RWPE1 (cell line): ENCODE data around the gene GALR1.

ENCODE experiments used
- CTCF ChIA-PET: fragments of 350-600 bp; sonication (Branson Sonifier 250); formaldehyde crosslinking; extraction: SDS; loops from one replicate; lab custom pipeline; 2021; lab: Yijun Ruan, JAX
- POLR2A ChIA-PET: fragments of 400-600 bp; formaldehyde crosslinking; extraction: SDS; loops from one replicate; lab custom pipeline; 2020; ENCODE audit warnings: antibody characterized with exemption; ENCODE audit not compliant: low non-redundant PET; lab: Yijun Ruan, JAX
- DNase-seq: peaks from one replicate; pipeline ENCODE4 v3.0.0; 2012; ENCODE audit warnings: low spot score
- H3K27ac ChIP-seq: fragments of 450-650 bp; 2 replicates; pipeline ENCODE4 v1.5.1; 2017
- TF ChIP-seq, protein P1 (sequence below): fragments of 450-650 bp; conservative IDR thresholded peaks from 2 replicates; pipeline ENCODE4 v1.5.1; 2017; ENCODE audit warnings: low read depth, mild to moderate bottlenecking

GALR1 gene

DNA sequence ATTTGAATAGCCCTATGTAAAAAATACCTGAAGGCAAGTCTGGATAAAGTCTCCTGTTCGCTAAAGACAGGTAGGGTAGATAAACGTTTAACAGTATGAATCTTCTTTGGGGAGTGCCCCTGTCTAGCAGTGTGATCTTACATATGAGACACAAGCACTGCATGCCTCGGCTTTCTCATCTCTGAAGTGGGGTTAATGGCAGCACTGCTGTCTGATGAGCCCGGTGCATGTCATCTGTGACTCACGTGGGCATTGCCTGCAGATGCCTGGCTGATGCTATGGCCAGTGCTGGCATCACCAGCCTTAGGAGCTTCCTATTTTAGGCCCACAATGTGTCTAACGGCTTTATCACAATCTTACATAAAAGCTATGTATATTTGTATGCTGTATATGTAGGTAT is 50.1 kb downstream of the GALR1 start:
- POLR2A ChIA-PET = no interaction called here
- no peak overlapping the region for H3K27ac ChIP-seq
- DNase-seq = no peak
- CTCF ChIA-PET = no interaction called here
- TF ChIP-seq, protein P1, sequence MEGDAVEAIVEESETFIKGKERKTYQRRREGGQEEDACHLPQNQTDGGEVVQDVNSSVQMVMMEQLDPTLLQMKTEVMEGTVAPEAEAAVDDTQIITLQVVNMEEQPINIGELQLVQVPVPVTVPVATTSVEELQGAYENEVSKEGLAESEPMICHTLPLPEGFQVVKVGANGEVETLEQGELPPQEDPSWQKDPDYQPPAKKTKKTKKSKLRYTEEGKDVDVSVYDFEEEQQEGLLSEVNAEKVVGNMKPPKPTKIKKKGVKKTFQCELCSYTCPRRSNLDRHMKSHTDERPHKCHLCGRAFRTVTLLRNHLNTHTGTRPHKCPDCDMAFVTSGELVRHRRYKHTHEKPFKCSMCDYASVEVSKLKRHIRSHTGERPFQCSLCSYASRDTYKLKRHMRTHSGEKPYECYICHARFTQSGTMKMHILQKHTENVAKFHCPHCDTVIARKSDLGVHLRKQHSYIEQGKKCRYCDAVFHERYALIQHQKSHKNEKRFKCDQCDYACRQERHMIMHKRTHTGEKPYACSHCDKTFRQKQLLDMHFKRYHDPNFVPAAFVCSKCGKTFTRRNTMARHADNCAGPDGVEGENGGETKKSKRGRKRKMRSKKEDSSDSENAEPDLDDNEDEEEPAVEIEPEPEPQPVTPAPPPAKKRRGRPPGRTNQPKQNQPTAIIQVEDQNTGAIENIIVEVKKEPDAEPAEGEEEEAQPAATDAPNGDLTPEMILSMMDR = no peak

DNA sequence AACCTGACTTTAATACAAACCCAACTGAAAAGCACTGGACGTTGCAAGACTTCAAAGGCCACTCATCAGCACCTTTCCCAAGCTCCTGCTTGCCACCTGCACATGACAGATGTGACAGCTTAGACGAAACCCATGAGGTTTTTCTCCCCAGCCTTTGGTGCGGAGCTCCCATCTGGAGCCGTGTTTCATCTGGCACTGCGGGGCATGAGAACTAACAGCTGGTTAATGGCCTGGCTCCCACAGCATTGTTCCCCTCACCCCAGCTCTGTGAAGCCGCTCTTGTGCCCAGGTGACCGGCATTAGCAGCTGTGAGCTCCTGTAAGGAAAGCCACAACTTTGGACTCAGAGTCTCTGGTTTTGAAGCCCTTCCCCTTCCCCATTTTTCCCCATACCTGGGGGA is 50.9 kb downstream of the GALR1 start:
- no peak overlapping the region for H3K27ac ChIP-seq
- DNase-seq = no peak
- POLR2A ChIA-PET = no interaction called here
- TF ChIP-seq, protein P1 = no peak
- CTCF ChIA-PET = interaction anchor here (0.5 kb wide), 1 partner anchor 52 kb away, joined by 3 read pairs; no protein-coding TSS in a partner anchor

DNA sequence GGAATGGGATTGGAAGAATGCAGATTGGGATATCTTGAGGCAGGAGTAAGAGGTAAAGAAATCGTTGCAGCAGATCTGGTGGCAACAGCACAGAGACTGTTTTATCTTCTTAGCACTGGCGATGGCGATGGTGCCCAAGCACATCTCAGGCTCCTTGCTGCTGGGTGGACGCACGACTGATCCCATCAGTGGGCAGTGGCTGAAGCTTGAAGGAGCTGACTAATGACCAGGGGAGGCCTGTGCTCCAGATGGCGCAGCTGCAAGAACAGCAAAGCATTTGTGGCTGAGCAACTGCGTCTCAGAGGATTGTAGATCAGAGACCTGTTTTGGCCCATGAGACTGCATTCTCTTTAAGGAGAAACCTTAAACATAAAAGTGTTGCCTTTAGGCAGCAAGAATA is 54.6 kb downstream of the GALR1 start:
- no peak overlapping the region for H3K27ac ChIP-seq
- TF ChIP-seq, protein P1 = no peak
- no peak for DNase-seq
- ChIA-PET POLR2A (no interaction called here), CTCF (no interaction called here)

DNA sequence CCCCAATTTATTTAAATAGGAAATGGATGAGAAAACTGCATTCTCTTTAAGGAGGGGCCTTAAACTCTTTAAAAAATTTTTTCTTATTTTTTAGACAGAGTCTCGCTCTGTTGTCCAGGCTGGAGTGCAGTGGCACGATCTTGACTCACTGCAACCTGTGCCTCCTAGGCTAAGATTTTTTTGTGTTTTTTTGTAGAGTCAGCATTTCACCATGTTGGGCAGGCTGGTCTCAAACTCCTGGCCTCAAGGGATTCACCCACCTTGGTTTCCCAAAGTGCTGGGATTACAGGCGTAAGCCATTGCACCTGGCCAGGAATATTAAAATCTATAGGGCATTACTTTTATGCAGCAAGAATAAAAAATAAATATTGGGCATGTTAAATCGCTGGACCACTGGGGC is 56.0 kb downstream of the GALR1 start:
- ChIA-PET POLR2A (no interaction called here), CTCF (no interaction called here)
- TF ChIP-seq, protein P1 = no peak
- DNase-seq = no peak
- H3K27ac ChIP-seq = no peak overlapping the region

DNA sequence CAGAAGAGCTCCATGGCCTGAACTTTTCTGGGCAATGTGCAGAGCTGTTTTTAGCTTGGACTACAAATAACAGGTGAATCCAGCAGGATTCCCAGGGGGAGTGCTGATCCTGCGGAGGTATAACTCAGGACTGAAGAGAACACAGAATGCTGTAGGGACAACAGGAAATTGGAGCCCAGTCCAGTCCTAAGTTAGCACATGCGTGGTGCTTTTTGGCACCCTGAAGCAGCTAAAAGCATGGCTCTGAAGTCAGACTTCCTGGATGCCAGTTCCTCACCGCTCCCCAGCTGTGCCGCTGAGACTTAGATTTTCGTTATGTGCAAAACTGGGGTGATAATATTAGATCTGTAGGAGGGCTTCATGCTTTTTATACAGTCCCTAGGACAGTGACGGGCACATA is 58.6 kb downstream of the GALR1 start:
- TF ChIP-seq, protein P1 = no peak

DNA sequence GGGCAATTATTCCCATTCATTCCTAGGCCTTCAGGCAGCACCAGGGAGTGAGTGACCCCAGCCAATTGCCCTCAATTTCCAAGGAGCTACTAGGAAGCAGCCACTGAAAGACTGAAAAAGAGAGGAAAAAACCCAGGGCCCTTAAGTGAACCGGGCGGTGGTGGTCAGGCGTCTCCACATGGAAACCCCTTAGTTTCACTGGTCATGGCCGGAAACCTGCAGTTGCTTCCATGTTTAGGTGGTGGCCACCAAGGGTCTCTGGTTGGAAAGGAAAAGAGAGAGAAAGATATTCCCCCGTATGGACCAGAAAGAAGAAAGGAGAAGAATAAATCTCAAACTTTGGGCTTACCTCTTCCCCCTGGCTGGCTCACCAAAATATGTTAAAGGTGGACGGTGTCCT is 64.9 kb downstream of the GALR1 start:
- DNase-seq = no peak
- ChIA-PET POLR2A (no interaction called here), CTCF (no interaction called here)
- no peak overlapping the region for H3K27ac ChIP-seq
- TF ChIP-seq, protein P1 = no peak

More for the DNA sequence above, 58.6 kb downstream of the GALR1 start:
- ChIA-PET CTCF (no interaction called here), POLR2A (no interaction called here)
- H3K27ac ChIP-seq = no peak overlapping the region
- no peak for DNase-seq

DNA sequence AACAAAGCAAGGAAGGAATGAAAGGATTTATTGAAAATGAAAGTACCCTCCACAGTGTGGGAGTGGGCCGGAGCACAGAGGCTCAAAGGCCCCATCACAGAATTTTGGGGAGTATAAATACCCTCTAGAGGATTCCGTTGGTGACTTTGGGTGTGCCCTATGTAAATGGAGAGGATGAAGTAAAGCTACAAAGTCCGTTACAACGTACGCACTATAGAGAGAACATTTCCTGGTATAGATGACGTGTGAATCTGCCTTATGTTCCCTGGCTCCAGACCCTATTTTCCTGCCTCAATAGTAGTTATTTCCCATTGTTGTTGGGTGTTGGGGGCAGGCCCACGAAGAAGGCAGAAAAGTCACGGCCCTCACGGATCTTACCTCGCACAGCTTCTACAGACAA is 65.3 kb downstream of the GALR1 start:
- DNase-seq = no peak
- ChIA-PET POLR2A (no interaction called here), CTCF (no interaction called here)
- H3K27ac ChIP-seq = no peak overlapping the region
- TF ChIP-seq, protein P1 = no peak
